ENCODE data around the gene ALDH9A1.

The ALDH9A1 gene

DNA sequence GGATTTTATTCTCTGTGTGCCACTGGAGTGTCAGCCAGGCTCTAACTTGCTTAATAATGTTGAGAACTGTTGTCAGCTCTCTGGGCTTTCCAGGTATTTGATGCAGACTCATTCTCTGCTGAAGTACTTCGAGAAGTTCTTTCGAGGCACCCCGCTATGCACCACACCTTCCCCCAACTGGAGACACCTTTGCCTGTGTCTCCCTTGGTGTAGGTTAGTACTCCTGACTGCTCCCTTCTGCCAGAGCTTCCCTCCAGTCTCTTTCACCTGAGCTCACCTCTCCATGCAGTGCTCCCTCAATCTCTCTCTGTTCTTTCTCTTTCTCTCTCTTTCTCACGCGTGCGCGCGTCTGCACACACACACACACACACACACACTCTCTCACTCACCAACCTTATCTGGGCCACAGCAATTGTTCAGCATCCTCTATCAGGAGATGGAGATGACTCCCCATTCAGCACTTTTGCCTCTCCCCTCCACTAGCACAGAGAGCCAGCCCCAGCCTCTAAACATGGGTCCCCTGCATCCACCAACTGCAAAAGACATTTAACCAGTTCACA, 81.3 kb downstream of the ALDH9A1 start:
- no peak for DNase-seq

- DNase-seq = no peak
Measured at GRCh38 chr1:165616054-165616612, 82.2 kb downstream of the ALDH9A1 start.

Data from inflammatory macrophage treated with lipopolysaccharide for 4 hours (primary cell).